GM18517 (cell line): ENCODE data around the gene FAM53A.
"Not testable (repeated sequence)": the region's sequence is repeated elsewhere in the genome, so short reads cannot be mapped to it uniquely, and the experiment has no call there.

Experiments used
- ATAC-seq: cut with Tn5 transposase; IDR thresholded peaks from one replicate; pipeline ENCODE4 v1.9.1; 2021; ENCODE audit warnings: mild to moderate bottlenecking, moderate library complexity; ENCODE audit not compliant: unreplicated experiment

The FAM53A gene

GRCh38 chr4:1717129-1718094 lies 33.3 kb upstream of the FAM53A start:
- no peak for ATAC-seq

- no peak for ATAC-seq
These were observed 32.2 kb upstream of the FAM53A start for GRCh38 chr4:1716065-1716945.

GRCh38 chr4:1715002-1715758 lies 31.1 kb upstream of the FAM53A start:
- ATAC-seq, result no peak

GRCh38 chr4:1714303-1715001 lies 30.3 kb upstream of the FAM53A start:
- ATAC-seq, result no peak

GRCh38 chr4:1713003-1713851 lies 29.1 kb upstream of the FAM53A start:
- no peak for ATAC-seq

GRCh38 chr4:1712216-1713002 lies 28.3 kb upstream of the FAM53A start, which contains the start of gene SLBP:
TSS of gene SLBP (minus strand) at chr4:1712319. CDS start at chr4:1712188, 131 bp downstream.
- peak; percentile 68 for ATAC-seq

- peak; percentile 12 for ATAC-seq
These were observed 27.6 kb upstream of the FAM53A start for GRCh38 chr4:1711571-1712215.

- no peak for ATAC-seq
These were observed 27.0 kb upstream of the FAM53A start for GRCh38 chr4:1711055-1711570.

GRCh38 chr4:1708581-1708980 lies 24.5 kb upstream of the FAM53A start:
- no peak for ATAC-seq

- ATAC-seq, result no peak
These were observed 22.2 kb upstream of the FAM53A start for GRCh38 chr4:1706358-1706757.

GRCh38 chr4:1705732-1706131 lies 21.6 kb upstream of the FAM53A start:
- ATAC-seq, result no peak

- no peak for ATAC-seq
These were observed 19.8 kb upstream of the FAM53A start for GRCh38 chr4:1703867-1704266.

- not testable (repeated sequence) for ATAC-seq
These were observed 17.6 kb upstream of the FAM53A start for GRCh38 chr4:1701671-1702070.

- no peak for ATAC-seq
These were observed 11.8 kb upstream of the FAM53A start for GRCh38 chr4:1695913-1696312.

GRCh38 chr4:1693131-1693896 lies 9.2 kb upstream of the FAM53A start:
- peak; percentile 75 for ATAC-seq

GRCh38 chr4:1691737-1692373 lies 7.7 kb upstream of the FAM53A start:
- no peak for ATAC-seq

GRCh38 chr4:1690698-1691097 lies 6.6 kb upstream of the FAM53A start:
- ATAC-seq, result no peak
